Uterus (tissue), 4 donors: ENCODE results near the gene PLCG2. TPM values are rescaled to one million over a fixed set of nuclear protein-coding genes. Genes with fewer than 3 reads are reported as not detected.

ENCODE experiments used
- DNase-seq, 2 donors: peaks; one replicate each; pipeline ENCODE4 v3.0.0-alpha.2; 2019 to 2020
- H3K27ac ChIP-seq, 2 donors: fragments of 200-600 bp; sonication (generic); 1 replicate in 1 of 2; 2 replicates in 1 of 2; pipeline ENCODE4 v1.5.1; 2016 to 2018
- H3K27me3 ChIP-seq, 2 donors: fragments of 200-600 bp; sonication (generic); one replicate each; pipeline ENCODE4 v1.5.1; 2018 to 2019; ENCODE audit warnings: control low read depth in 1 of 2
- H3K36me3 ChIP-seq, 2 donors: fragments of 200-600 bp; sonication (generic); one replicate each; pipeline ENCODE4 v1.5.1; 2019; ENCODE audit warnings: control low read depth in 1 of 2
- H3K4me1 ChIP-seq, 2 donors: fragments of 200-600 bp; sonication (generic); one replicate each; pipeline ENCODE4 v1.5.1; 2018 to 2019; ENCODE audit warnings: control low read depth in 1 of 2
- H3K4me3 ChIP-seq, 2 donors: fragments of 200-600 bp; sonication (generic); 1 replicate in 1 of 2; 2 replicates in 1 of 2; pipeline ENCODE4 v1.5.1; 2018 to 2019; ENCODE audit warnings: mild to moderate bottlenecking in 1 of 2
- H3K9me3 ChIP-seq, 2 donors: fragments of 200-600 bp; sonication (generic); one replicate each; pipeline ENCODE4 v1.5.1; 2019; ENCODE audit warnings: control low read depth in 1 of 2
- CTCF ChIP-seq, 4 experiments: fragments of 200-600 bp in 2 of 4; fragments of 450-650 bp in 2 of 4; sonication (generic) in 2 of 4; IDR thresholded peaks; one replicate each; pipeline ENCODE4 v1.5.1; 2016 to 2019; ENCODE audit warnings: antibody characterized with exemption in 4 of 4, mild to moderate bottlenecking in 2 of 4, moderate library complexity in 1 of 4
- POLR2A ChIP-seq, 2 donors: fragments of 450-650 bp; IDR thresholded peaks; one replicate each; pipeline ENCODE4 v1.6.1; 2016; ENCODE audit warnings: antibody characterized with exemption in 2 of 2, mild to moderate bottlenecking in 1 of 2, moderate library complexity in 1 of 2
- intact Hi-C: fragments of 100-400 bp; cut with DNase I; formaldehyde crosslinking; loops from one replicate; pipeline ENCODE4 v1.15.1; 2023; ENCODE audit warnings: low total_unique reads
- total RNA-seq, 4 donors: library from RNA; depleted of rRNA in 3 of 4; stranded (reverse); fragments of >200 nt in 3 of 4; gene quantifications; one replicate each; pipeline versions ENCODE4 v1.1.0 to v1.2.4, GENCODE V29; 2014 to 2023
- donor health status: DM: yes; HTN: yes; CAD: no.

PLCG2 gene
- total RNA-seq, 4 donors from 2014 or later = 11.2 to 39.4 (median 18.8) TPM

GRCh38 chr16:81901484-81901883 is 122.4 kb downstream of the PLCG2 start:
- no peaks in the 10 kb centered on the region for H3K4me1 ChIP-seq
- intact Hi-C loops = no loop called here
- peak overlapping the region in 1 of 2 donors; percentile 12 for H3K27ac ChIP-seq
- no peak overlapping the region for H3K4me3 ChIP-seq
- no peaks in the 10 kb centered on the region for H3K36me3 ChIP-seq
- H3K9me3 ChIP-seq = no peaks in the 10 kb centered on the region
- peak in 1 of 2 donors; percentile 37 for DNase-seq
- TF ChIP-seq CTCF (IDR thresholded peaks at IDR 0.05) (no peak), POLR2A (IDR thresholded peaks at IDR 0.05) (no peak)
- no peaks in the 10 kb centered on the region for H3K27me3 ChIP-seq

GRCh38 chr16:81902025-81902424 is 122.9 kb downstream of the PLCG2 start:
- H3K36me3 ChIP-seq = no peaks in the 10 kb centered on the region
- no peaks in the 10 kb centered on the region for H3K27me3 ChIP-seq
- TF ChIP-seq CTCF (IDR thresholded peaks at IDR 0.05) = no peak
- TF ChIP-seq POLR2A (IDR thresholded peaks at IDR 0.05) = no peak
- no peak overlapping the region for H3K4me3 ChIP-seq
- H3K4me1 ChIP-seq = no peaks in the 10 kb centered on the region
- H3K27ac ChIP-seq = peak overlapping the region in 1 of 2 donors; percentile 12
- no peak for DNase-seq
- H3K9me3 ChIP-seq = no peaks in the 10 kb centered on the region
- intact Hi-C loops = no loop called here

GRCh38 chr16:81904320-81904719 is 125.2 kb downstream of the PLCG2 start:
- TF ChIP-seq CTCF (IDR thresholded peaks at IDR 0.05) = no peak
- TF ChIP-seq POLR2A (IDR thresholded peaks at IDR 0.05) = no peak
- H3K4me1 ChIP-seq = no peaks in the 10 kb centered on the region
- no peaks in the 10 kb centered on the region for H3K27me3 ChIP-seq
- no peak for DNase-seq
- H3K4me3 ChIP-seq = no peak overlapping the region
- H3K27ac ChIP-seq = no peak overlapping the region
- H3K9me3 ChIP-seq = no peaks in the 10 kb centered on the region
- intact Hi-C loops = no loop called here
- H3K36me3 ChIP-seq = no peaks in the 10 kb centered on the region

GRCh38 chr16:81905277-81905676 is 126.2 kb downstream of the PLCG2 start:
- Histone ChIP-seq H3K27me3 (no peaks in the 10 kb centered on the region), H3K9me3 (no peaks in the 10 kb centered on the region), H3K4me3 (no peak overlapping the region), H3K27ac (no peak overlapping the region), H3K4me1 (no peaks in the 10 kb centered on the region), H3K36me3 (no peaks in the 10 kb centered on the region)
- intact Hi-C loops = no loop called here
- no peak for TF ChIP-seq POLR2A (IDR thresholded peaks at IDR 0.05)
- TF ChIP-seq CTCF (IDR thresholded peaks at IDR 0.05) = no peak
- DNase-seq = no peak

GRCh38 chr16:81907681-81908080 is 128.6 kb downstream of the PLCG2 start:
- Histone ChIP-seq H3K27ac (no peak overlapping the region), H3K4me3 (no peak overlapping the region), H3K27me3 (no peaks in the 10 kb centered on the region), H3K9me3 (no peaks in the 10 kb centered on the region), H3K4me1 (no peaks in the 10 kb centered on the region), H3K36me3 (no peaks in the 10 kb centered on the region)
- no peak for TF ChIP-seq CTCF (IDR thresholded peaks at IDR 0.05)
- TF ChIP-seq POLR2A (IDR thresholded peaks at IDR 0.05) = no peak
- intact Hi-C loops = no loop called here
- DNase-seq = no peak
